SK-N-SH treated with all-trans-retinoic acid at 6 μM for 48 hours (cell line): ENCODE results near the gene CCDC187.

Source experiments
- ATAC-seq: fragments of 200-7000 bp; cut with Tn5 transposase; 3 replicates; pipeline ENCODE4 v1.9.1; 2020; ENCODE audit warnings: mild to moderate bottlenecking, moderate library complexity
- ARNTL ChIP-seq: fragments of 450-650 bp; formaldehyde crosslinking; IDR thresholded peaks from 2 replicates; pipeline ENCODE4 v1.5.0; 2020; ENCODE audit warnings: low read depth, mild to moderate bottlenecking, moderate library complexity, borderline replicate concordance
- BACH2 ChIP-seq: fragments of 250-450 bp; sonication (Bioruptor Pico); IDR thresholded peaks from 2 replicates; pipeline ENCODE4 v1.9.0; 2021; ENCODE audit warnings: mild to moderate bottlenecking, borderline replicate concordance
- CSDC2 ChIP-seq: fragments of 250-450 bp; sonication (Bioruptor Pico); IDR thresholded peaks from 2 replicates; pipeline ENCODE4 v1.5.0; 2020; ENCODE audit warnings: mild to moderate bottlenecking, moderate library complexity
- CSRNP3 ChIP-seq: fragments of 250-450 bp; sonication (Bioruptor Pico); IDR thresholded peaks from 2 replicates; pipeline ENCODE4 v1.5.1; 2021; ENCODE audit warnings: mild to moderate bottlenecking, moderate library complexity
- ESRRG ChIP-seq: fragments of 250-450 bp; sonication (Bioruptor Pico); IDR thresholded peaks from 2 replicates; pipeline ENCODE4 v1.6.1; 2021; ENCODE audit warnings: mild to moderate bottlenecking
- GLIS3 ChIP-seq: fragments of 250-450 bp; sonication (Bioruptor Pico); IDR thresholded peaks from 2 replicates; pipeline ENCODE4 v1.5.0; 2020; ENCODE audit warnings: mild to moderate bottlenecking, moderate library complexity
- ISL1 ChIP-seq: fragments of 250-450 bp; sonication (Bioruptor Pico); IDR thresholded peaks from 2 replicates; pipeline ENCODE4 v2.1.2; 2022; ENCODE audit warnings: mild to moderate bottlenecking, moderate library complexity
- OSR1 ChIP-seq: fragments of 250-450 bp; sonication (Bioruptor Pico); IDR thresholded peaks from 2 replicates; pipeline ENCODE4 v1.8.0; 2022; ENCODE audit warnings: moderate library complexity, mild to moderate bottlenecking, inconsistent platforms
- PPARA ChIP-seq: fragments of 250-450 bp; sonication (Bioruptor Pico); IDR thresholded peaks from 2 replicates; pipeline ENCODE4 v1.5.0; 2020; ENCODE audit warnings: mild to moderate bottlenecking, borderline replicate concordance
- RARB ChIP-seq: fragments of 250-450 bp; sonication (Bioruptor Pico); IDR thresholded peaks from 2 replicates; pipeline ENCODE4 v1.8.0; 2021; ENCODE audit warnings: mild to moderate bottlenecking, moderate library complexity
- SNAI2 ChIP-seq: fragments of 250-450 bp; sonication (Bioruptor Pico); IDR thresholded peaks from 2 replicates; pipeline ENCODE4 v1.5.0; 2020; ENCODE audit warnings: mild to moderate bottlenecking, moderate library complexity
- TCF4 ChIP-seq: fragments of 250-450 bp; sonication (Bioruptor Pico); IDR thresholded peaks from 2 replicates; pipeline ENCODE4 v1.8.0; 2021; ENCODE audit warnings: mild to moderate bottlenecking, moderate library complexity, borderline replicate concordance
- TOX ChIP-seq: fragments of 250-450 bp; sonication (Bioruptor Pico); IDR thresholded peaks from 2 replicates; pipeline ENCODE4 v1.8.0; 2021; ENCODE audit warnings: mild to moderate bottlenecking, moderate library complexity, borderline replicate concordance
- ZC3H10 ChIP-seq: fragments of 250-450 bp; sonication (Bioruptor Pico); IDR thresholded peaks from 2 replicates; pipeline ENCODE4 v1.5.1; 2021; ENCODE audit warnings: mild to moderate bottlenecking, moderate library complexity
- ZFP3 ChIP-seq: fragments of 250-450 bp; sonication (Bioruptor Pico); IDR thresholded peaks from 2 replicates; pipeline ENCODE4 v1.5.0; 2020; ENCODE audit warnings: mild to moderate bottlenecking, moderate library complexity
- ZFP30 ChIP-seq: fragments of 450-650 bp; formaldehyde crosslinking; IDR thresholded peaks from 2 replicates; pipeline ENCODE4 v1.5.0; 2022; ENCODE audit warnings: mild to moderate bottlenecking, moderate library complexity
- ZNF565 ChIP-seq: fragments of 450-650 bp; formaldehyde crosslinking; conservative IDR thresholded peaks from 2 replicates; pipeline ENCODE4 v1.5.0; 2020; ENCODE audit warnings: low read depth, mild to moderate bottlenecking, moderate library complexity
- ZNF70 ChIP-seq: fragments of 450-650 bp; formaldehyde crosslinking; IDR thresholded peaks from 2 replicates; pipeline ENCODE4 v1.5.0; 2020; ENCODE audit warnings: mild to moderate bottlenecking, moderate library complexity
- ZNF8 ChIP-seq: fragments of 450-650 bp; formaldehyde crosslinking; IDR thresholded peaks from 2 replicates; pipeline ENCODE4 v1.5.0; 2020; ENCODE audit warnings: mild to moderate bottlenecking, moderate library complexity
- TF ChIP-seq, protein P1 (sequence below): fragments of 250-450 bp; sonication (Bioruptor Pico); IDR thresholded peaks from 2 replicates; pipeline ENCODE4 v1.5.1; 2020; ENCODE audit warnings: low read depth, mild to moderate bottlenecking, moderate library complexity
- TF ChIP-seq, protein P2 (sequence below): fragments of 250-450 bp; sonication (Bioruptor Pico); IDR thresholded peaks from 2 replicates; pipeline ENCODE4 v1.5.0; 2020; ENCODE audit warnings: mild to moderate bottlenecking, moderate library complexity
- TF ChIP-seq, protein P3 (sequence below): fragments of 250-450 bp; sonication (Bioruptor Pico); IDR thresholded peaks from 2 replicates; pipeline ENCODE4 v1.8.0; 2020; ENCODE audit warnings: mild to moderate bottlenecking, moderate library complexity, borderline replicate concordance

CCDC187 gene

GRCh38 chr9:136209232-136209631, 94.7 kb downstream of the CCDC187 start:
- TF ChIP-seq RARB (CRISPR knock-in tag) (no peak), ZFP3 (CRISPR knock-in tag) (no peak), TCF4 (CRISPR knock-in tag) (no peak), ZFP30 (no peak), ZNF565 (CRISPR knock-in tag) (no peak), CSRNP3 (CRISPR knock-in tag) (no peak), PPARA (CRISPR knock-in tag) (no peak), ESRRG (CRISPR knock-in tag) (no peak)
- TF ChIP-seq, protein P1, sequence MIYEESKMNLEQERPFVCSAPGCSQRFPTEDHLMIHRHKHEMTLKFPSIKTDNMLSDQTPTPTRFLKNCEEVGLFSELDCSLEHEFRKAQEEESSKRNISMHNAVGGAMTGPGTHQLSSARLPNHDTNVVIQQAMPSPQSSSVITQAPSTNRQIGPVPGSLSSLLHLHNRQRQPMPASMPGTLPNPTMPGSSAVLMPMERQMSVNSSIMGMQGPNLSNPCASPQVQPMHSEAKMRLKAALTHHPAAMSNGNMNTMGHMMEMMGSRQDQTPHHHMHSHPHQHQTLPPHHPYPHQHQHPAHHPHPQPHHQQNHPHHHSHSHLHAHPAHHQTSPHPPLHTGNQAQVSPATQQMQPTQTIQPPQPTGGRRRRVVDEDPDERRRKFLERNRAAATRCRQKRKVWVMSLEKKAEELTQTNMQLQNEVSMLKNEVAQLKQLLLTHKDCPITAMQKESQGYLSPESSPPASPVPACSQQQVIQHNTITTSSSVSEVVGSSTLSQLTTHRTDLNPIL, result no peak
- no peak for ATAC-seq

DNA sequence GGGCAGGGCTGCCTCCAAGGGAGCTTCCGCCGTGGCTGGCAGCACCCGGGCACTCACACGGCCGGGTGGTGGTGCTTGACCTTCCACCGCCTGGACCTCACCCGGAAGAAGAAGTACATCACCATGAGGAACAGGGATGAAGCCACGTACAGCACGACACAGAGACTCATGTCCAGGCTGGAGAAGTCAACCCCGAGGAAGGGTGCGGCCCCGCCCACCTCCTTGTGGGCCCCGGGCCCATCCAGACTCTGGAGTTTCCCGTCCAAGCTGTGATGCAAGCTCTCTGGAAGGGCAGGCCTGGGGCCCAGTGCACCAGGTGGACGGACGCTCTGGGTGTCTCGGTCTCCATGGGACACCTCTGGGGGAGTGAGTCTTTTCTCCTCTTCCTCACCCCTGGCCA, 95.2 kb downstream of the CCDC187 start:
- ATAC-seq, result no peak
- TF ChIP-seq SNAI2, result no peak
- TF ChIP-seq, protein P2, sequence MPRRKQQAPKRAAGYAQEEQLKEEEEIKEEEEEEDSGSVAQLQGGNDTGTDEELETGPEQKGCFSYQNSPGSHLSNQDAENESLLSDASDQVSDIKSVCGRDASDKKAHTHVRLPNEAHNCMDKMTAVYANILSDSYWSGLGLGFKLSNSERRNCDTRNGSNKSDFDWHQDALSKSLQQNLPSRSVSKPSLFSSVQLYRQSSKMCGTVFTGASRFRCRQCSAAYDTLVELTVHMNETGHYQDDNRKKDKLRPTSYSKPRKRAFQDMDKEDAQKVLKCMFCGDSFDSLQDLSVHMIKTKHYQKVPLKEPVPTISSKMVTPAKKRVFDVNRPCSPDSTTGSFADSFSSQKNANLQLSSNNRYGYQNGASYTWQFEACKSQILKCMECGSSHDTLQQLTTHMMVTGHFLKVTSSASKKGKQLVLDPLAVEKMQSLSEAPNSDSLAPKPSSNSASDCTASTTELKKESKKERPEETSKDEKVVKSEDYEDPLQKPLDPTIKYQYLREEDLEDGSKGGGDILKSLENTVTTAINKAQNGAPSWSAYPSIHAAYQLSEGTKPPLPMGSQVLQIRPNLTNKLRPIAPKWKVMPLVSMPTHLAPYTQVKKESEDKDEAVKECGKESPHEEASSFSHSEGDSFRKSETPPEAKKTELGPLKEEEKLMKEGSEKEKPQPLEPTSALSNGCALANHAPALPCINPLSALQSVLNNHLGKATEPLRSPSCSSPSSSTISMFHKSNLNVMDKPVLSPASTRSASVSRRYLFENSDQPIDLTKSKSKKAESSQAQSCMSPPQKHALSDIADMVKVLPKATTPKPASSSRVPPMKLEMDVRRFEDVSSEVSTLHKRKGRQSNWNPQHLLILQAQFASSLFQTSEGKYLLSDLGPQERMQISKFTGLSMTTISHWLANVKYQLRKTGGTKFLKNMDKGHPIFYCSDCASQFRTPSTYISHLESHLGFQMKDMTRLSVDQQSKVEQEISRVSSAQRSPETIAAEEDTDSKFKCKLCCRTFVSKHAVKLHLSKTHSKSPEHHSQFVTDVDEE (CRISPR knock-in tag), result no peak
- no peak for TF ChIP-seq ZFP3 (CRISPR knock-in tag)
- TF ChIP-seq, protein P3, sequence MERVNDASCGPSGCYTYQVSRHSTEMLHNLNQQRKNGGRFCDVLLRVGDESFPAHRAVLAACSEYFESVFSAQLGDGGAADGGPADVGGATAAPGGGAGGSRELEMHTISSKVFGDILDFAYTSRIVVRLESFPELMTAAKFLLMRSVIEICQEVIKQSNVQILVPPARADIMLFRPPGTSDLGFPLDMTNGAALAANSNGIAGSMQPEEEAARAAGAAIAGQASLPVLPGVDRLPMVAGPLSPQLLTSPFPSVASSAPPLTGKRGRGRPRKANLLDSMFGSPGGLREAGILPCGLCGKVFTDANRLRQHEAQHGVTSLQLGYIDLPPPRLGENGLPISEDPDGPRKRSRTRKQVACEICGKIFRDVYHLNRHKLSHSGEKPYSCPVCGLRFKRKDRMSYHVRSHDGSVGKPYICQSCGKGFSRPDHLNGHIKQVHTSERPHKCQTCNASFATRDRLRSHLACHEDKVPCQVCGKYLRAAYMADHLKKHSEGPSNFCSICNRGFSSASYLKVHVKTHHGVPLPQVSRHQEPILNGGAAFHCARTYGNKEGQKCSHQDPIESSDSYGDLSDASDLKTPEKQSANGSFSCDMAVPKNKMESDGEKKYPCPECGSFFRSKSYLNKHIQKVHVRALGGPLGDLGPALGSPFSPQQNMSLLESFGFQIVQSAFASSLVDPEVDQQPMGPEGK (CRISPR knock-in tag), result no peak
- no peak for TF ChIP-seq ZNF8 (CRISPR knock-in tag)
- TF ChIP-seq ISL1 (CRISPR knock-in tag), result no peak
- TF ChIP-seq GLIS3 (CRISPR knock-in tag), result no peak
- TF ChIP-seq RARB (CRISPR knock-in tag), result no peak
- TF ChIP-seq PPARA (CRISPR knock-in tag), result no peak
- TF ChIP-seq ZNF565 (CRISPR knock-in tag), result no peak
- TF ChIP-seq TOX, result no peak
- TF ChIP-seq OSR1, result no peak
- TF ChIP-seq, all 23 proteins: peak for 0

DNA sequence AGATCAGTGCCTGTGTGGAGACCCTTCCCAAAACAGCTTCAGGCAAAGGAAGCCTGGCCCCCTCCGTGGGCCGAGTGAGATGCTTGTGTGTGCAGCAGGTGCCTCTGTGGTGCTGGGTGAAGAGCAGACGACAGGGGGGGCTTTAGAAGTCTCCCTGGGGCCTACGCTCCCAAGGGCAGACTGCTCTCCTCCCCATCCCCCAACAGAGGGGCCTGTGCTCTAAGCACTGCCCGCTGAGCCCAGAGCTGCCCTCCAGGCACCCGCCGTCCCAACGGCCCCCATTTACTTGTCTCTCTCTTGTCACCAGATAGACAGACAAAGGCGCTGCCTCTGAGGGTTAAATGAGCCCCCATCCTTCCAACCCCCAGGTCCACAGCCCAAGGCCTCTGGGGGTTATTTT, 96.3 kb downstream of the CCDC187 start:
- no peak for ATAC-seq
- no peak for TF ChIP-seq PPARA (CRISPR knock-in tag)
- TF ChIP-seq, protein P1, result no peak
- TF ChIP-seq RARB (CRISPR knock-in tag), result no peak
- TF ChIP-seq TOX, result no peak
- TF ChIP-seq SNAI2, result no peak
- TF ChIP-seq ISL1 (CRISPR knock-in tag), result no peak
- no peak for TF ChIP-seq BACH2 (CRISPR knock-in tag)
- no peak for TF ChIP-seq ZFP3 (CRISPR knock-in tag)
- no peak for TF ChIP-seq ESRRG (CRISPR knock-in tag)
- no peak for TF ChIP-seq CSDC2 (CRISPR knock-in tag)
- TF ChIP-seq TCF4 (CRISPR knock-in tag), result no peak
- no peak for TF ChIP-seq CSRNP3 (CRISPR knock-in tag)
- no peak for TF ChIP-seq ZC3H10 (CRISPR knock-in tag)
- no peak for TF ChIP-seq OSR1
- TF ChIP-seq, protein P2 (CRISPR knock-in tag), result no peak
- TF ChIP-seq ZNF70 (CRISPR knock-in tag), result no peak
- TF ChIP-seq ARNTL, result no peak
